ENCODE results near the gene MPPED1.

Gene MPPED1

DNA sequence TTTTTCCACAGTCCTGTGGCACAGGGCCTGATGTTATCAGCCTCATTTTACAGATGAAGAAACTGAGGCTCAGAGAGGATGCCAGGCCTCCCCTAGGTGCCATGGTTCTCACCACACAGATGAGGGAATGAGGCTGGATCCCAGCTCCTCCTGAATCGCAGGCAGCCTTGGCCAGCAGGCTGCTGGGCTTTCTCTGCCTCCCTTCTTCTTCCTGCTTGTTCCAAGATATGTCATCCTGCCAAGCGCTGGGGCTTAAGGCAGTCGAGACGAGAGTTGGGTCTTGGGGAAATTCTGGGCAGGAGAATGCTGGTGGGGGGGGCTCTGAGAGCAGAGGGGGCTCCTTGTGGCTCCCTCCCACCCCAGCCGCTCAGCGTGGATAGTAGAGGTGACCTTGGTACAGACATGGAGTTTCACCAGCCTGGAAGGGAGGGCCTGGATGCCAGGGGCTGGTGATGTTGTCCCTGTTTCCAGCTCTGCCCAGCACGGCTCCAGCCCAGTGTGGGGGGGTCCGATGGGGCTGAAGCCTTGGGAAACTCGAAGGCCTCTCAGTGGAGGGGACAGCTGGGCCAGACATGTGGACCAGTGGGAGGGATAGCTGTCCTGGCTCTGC is 16.6 kb upstream of the MPPED1 start:
- no peak overlapping the region for H3K4me3 ChIP-seq (ENCODE audit: low read length)

GRCh38 chr22:43396321-43396933 is 15.4 kb upstream of the MPPED1 start:
- Histone ChIP-seq H3K9me3 (ENCODE audit: control insufficient read depth, low read length) (no peaks in the 10 kb centered on the region), H3K27me3 (ENCODE audit: control insufficient read depth, insufficient read depth, low read length) (peaks cover 7% of the 10 kb centered on the region), H3K4me1 (ENCODE audit: control insufficient read depth, insufficient read depth, low read length) (peaks cover 7% of the 10 kb centered on the region), H3K9ac (ENCODE audit: low read length) (no peak overlapping the region), H3K36me3 (ENCODE audit: control insufficient read depth, insufficient read depth, low read length) (no peaks in the 10 kb centered on the region), H3K4me3 (ENCODE audit: low read length) (no peak overlapping the region)

More for the DNA sequence above, 16.6 kb upstream of the MPPED1 start:
- peaks cover 7% of the 10 kb centered on the region for H3K4me1 ChIP-seq (ENCODE audit: control insufficient read depth, insufficient read depth, low read length)
- no peak overlapping the region for H3K9ac ChIP-seq (ENCODE audit: low read length)
- H3K9me3 ChIP-seq (ENCODE audit: control insufficient read depth, low read length): no peaks in the 10 kb centered on the region
- no peaks in the 10 kb centered on the region for H3K36me3 ChIP-seq (ENCODE audit: control insufficient read depth, insufficient read depth, low read length)
- H3K27me3 ChIP-seq (ENCODE audit: control insufficient read depth, insufficient read depth, low read length): peaks cover 7% of the 10 kb centered on the region

DNA sequence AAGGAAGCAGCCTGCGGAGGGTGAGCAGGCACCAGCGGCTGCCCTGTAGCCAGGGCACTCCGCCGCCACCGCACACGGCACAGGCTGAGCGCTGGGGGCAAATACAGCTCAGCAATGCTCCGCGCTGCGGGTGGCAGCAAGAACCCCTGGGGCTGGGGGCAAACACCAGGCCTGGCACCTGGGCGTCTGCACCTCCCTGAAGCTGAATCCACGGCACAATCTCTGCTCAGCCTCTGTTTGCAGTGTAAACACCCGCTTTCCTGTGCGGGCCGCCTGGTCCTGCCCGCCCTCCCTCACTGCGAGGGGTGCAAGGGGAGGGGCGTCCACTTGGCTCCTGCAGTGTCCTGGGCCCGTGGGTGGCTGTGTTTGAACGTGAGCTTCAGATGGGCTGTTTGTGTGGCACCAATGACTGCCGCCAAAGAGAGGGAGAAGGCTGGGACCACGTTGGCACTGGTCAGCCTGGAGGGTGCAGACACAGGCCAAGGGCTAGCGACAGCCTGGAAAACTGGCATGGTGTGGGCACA is 14.8 kb upstream of the MPPED1 start:
- peaks cover 7% of the 10 kb centered on the region for H3K27me3 ChIP-seq (ENCODE audit: control insufficient read depth, insufficient read depth, low read length)
- no peak overlapping the region for H3K4me3 ChIP-seq (ENCODE audit: low read length)
- H3K4me1 ChIP-seq (ENCODE audit: control insufficient read depth, insufficient read depth, low read length): peaks cover 7% of the 10 kb centered on the region
- no peaks in the 10 kb centered on the region for H3K36me3 ChIP-seq (ENCODE audit: control insufficient read depth, insufficient read depth, low read length)
- H3K9ac ChIP-seq (ENCODE audit: low read length): no peak overlapping the region
- H3K9me3 ChIP-seq (ENCODE audit: control insufficient read depth, low read length): no peaks in the 10 kb centered on the region

DNA sequence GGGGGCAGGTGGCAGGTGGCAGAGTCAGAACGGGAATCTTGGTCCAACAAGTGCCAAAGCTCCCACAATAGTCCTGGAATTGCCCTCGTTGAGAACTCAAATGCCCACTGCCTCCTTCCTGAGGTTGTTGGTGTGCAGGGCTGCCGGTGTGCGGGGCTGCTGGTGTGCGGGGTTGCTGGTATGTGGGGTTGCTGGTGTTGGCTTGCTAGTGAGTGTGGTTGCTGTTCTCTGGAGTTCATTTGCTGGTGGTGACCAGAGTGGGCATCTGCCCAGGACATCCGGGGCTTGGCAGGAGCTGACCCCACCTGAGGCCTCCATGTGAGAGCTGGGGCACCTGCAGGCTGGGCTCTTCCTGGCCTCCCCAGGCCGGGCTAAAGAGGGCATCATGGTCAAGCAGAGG is 14.0 kb upstream of the MPPED1 start:
- H3K9me3 ChIP-seq (ENCODE audit: control insufficient read depth, low read length): no peaks in the 10 kb centered on the region
- no peak overlapping the region for H3K4me3 ChIP-seq (ENCODE audit: low read length)
- peaks cover 7% of the 10 kb centered on the region for H3K4me1 ChIP-seq (ENCODE audit: control insufficient read depth, insufficient read depth, low read length)
- H3K36me3 ChIP-seq (ENCODE audit: control insufficient read depth, insufficient read depth, low read length): no peaks in the 10 kb centered on the region
- H3K27me3 ChIP-seq (ENCODE audit: control insufficient read depth, insufficient read depth, low read length): peaks cover 7% of the 10 kb centered on the region
- no peak overlapping the region for H3K9ac ChIP-seq (ENCODE audit: low read length)

- Histone ChIP-seq H3K9ac (ENCODE audit: low read length) (no peak overlapping the region), H3K27me3 (ENCODE audit: control insufficient read depth, insufficient read depth, low read length) (peaks cover 7% of the 10 kb centered on the region), H3K9me3 (ENCODE audit: control insufficient read depth, low read length) (no peaks in the 10 kb centered on the region), H3K4me1 (ENCODE audit: control insufficient read depth, insufficient read depth, low read length) (peaks cover 7% of the 10 kb centered on the region), H3K4me3 (ENCODE audit: low read length) (no peak overlapping the region), H3K36me3 (ENCODE audit: control insufficient read depth, insufficient read depth, low read length) (no peaks in the 10 kb centered on the region)
Measured at GRCh38 chr22:43398246-43398645, 13.6 kb upstream of the MPPED1 start.

DNA sequence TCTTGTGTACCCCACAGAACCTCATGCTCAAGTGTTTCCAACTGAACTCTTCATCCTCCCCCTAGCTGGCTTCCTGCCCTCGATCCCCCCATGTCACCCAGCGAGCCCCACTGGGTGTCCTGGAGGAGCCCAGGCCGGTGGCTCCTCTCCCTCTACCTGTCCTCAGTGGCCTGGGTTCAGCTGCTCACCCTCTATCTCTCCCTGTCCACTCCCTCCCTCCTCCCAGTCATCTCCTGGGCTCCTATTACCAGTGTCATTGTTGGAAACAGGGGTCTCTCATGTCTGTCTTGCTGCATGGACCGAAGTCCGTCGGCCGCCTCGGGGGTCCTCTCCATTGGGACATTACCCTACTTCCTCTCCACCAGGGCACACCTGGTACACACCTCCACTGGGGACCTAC is 12.9 kb upstream of the MPPED1 start:
- no peaks in the 10 kb centered on the region for H3K36me3 ChIP-seq (ENCODE audit: control insufficient read depth, insufficient read depth, low read length)
- no peak overlapping the region for H3K9ac ChIP-seq (ENCODE audit: low read length)
- no peak overlapping the region for H3K4me3 ChIP-seq (ENCODE audit: low read length)
- H3K9me3 ChIP-seq (ENCODE audit: control insufficient read depth, low read length): no peaks in the 10 kb centered on the region
- H3K4me1 ChIP-seq (ENCODE audit: control insufficient read depth, insufficient read depth, low read length): peaks cover 7% of the 10 kb centered on the region
- H3K27me3 ChIP-seq (ENCODE audit: control insufficient read depth, insufficient read depth, low read length): peaks cover 7% of the 10 kb centered on the region

DNA sequence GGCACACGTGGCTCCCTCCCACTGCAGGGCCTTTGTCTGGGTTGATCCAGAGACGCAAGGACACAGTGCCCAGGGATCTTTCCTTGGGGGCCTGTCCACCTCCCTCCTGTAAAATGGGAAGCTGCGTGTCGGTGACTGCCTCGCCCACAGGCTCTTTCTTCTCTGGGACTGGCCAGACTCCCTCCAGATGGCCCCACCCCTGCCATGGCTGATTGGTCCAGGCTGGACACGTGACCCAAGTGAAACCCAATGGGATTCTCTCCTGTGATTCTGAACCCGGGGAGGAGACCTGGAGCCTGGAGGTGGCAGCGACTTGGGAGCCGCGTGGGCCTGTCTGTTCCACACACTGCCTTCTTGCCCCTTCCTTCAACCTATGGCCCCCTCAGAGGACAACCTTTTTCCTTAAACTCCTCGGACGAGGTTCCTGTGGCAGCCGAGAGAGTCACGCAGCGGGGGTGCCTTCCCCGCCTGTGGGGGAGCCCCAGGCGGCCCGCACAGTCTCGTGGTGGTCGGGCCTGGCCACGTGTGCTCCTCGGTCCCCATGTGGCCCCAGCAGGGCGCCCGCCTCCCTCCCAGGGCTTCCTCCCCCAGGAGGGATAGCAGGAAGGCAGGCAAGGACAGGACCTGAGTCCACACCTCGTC is 12.4 kb upstream of the MPPED1 start:
- Histone ChIP-seq H3K36me3 (ENCODE audit: control insufficient read depth, insufficient read depth, low read length) (no peaks in the 10 kb centered on the region), H3K9me3 (ENCODE audit: control insufficient read depth, low read length) (no peaks in the 10 kb centered on the region), H3K27me3 (ENCODE audit: control insufficient read depth, insufficient read depth, low read length) (peaks cover 7% of the 10 kb centered on the region), H3K4me1 (ENCODE audit: control insufficient read depth, insufficient read depth, low read length) (peaks cover 7% of the 10 kb centered on the region), H3K9ac (ENCODE audit: low read length) (no peak overlapping the region), H3K4me3 (ENCODE audit: low read length) (no peak overlapping the region)

- peaks cover 7% of the 10 kb centered on the region for H3K4me1 ChIP-seq (ENCODE audit: control insufficient read depth, insufficient read depth, low read length)
- H3K36me3 ChIP-seq (ENCODE audit: control insufficient read depth, insufficient read depth, low read length): no peaks in the 10 kb centered on the region
- peaks cover 7% of the 10 kb centered on the region for H3K27me3 ChIP-seq (ENCODE audit: control insufficient read depth, insufficient read depth, low read length)
- no peak overlapping the region for H3K4me3 ChIP-seq (ENCODE audit: low read length)
- no peak overlapping the region for H3K9ac ChIP-seq (ENCODE audit: low read length)
- H3K9me3 ChIP-seq (ENCODE audit: control insufficient read depth, low read length): no peaks in the 10 kb centered on the region
Measured at GRCh38 chr22:43399980-43400358, 11.8 kb upstream of the MPPED1 start.

DNA sequence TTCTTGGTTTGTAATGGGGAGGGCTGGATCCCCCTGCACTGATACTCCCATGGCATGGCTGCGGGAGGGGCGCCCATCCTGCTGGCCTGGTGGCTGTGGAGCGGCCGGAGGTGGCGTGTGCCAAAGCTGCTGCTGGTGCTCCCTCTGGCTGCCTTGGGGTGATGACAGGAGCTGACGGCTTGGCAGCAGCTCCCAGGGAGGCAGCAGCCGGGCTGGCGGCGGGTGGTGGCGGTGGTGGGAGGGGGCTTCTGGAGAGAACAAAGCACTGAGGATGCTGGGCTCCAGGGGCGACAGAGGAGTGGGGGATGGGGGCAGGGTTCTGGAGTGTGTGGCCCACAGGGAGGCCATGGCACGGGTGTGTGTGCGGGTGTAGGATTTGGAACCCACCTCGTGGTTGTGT is 11.4 kb upstream of the MPPED1 start:
- Histone ChIP-seq H3K9me3 (ENCODE audit: control insufficient read depth, low read length) (no peaks in the 10 kb centered on the region), H3K4me3 (ENCODE audit: low read length) (no peak overlapping the region), H3K27me3 (ENCODE audit: control insufficient read depth, insufficient read depth, low read length) (peaks cover 7% of the 10 kb centered on the region), H3K9ac (ENCODE audit: low read length) (no peak overlapping the region), H3K36me3 (ENCODE audit: control insufficient read depth, insufficient read depth, low read length) (no peaks in the 10 kb centered on the region), H3K4me1 (ENCODE audit: control insufficient read depth, insufficient read depth, low read length) (peaks cover 7% of the 10 kb centered on the region)

GRCh38 chr22:43401233-43401632 is 10.6 kb upstream of the MPPED1 start:
- H3K27me3 ChIP-seq (ENCODE audit: control insufficient read depth, insufficient read depth, low read length): peaks cover 7% of the 10 kb centered on the region
- H3K4me1 ChIP-seq (ENCODE audit: control insufficient read depth, insufficient read depth, low read length): peaks cover 7% of the 10 kb centered on the region
- no peaks in the 10 kb centered on the region for H3K9me3 ChIP-seq (ENCODE audit: control insufficient read depth, low read length)
- H3K36me3 ChIP-seq (ENCODE audit: control insufficient read depth, insufficient read depth, low read length): no peaks in the 10 kb centered on the region
- no peak overlapping the region for H3K9ac ChIP-seq (ENCODE audit: low read length)
- H3K4me3 ChIP-seq (ENCODE audit: low read length): no peak overlapping the region

GRCh38 chr22:43401661-43402060 is 10.2 kb upstream of the MPPED1 start:
- Histone ChIP-seq H3K9ac (ENCODE audit: low read length) (no peak overlapping the region), H3K4me3 (ENCODE audit: low read length) (no peak overlapping the region), H3K4me1 (ENCODE audit: control insufficient read depth, insufficient read depth, low read length) (peaks cover 6% of the 10 kb centered on the region), H3K9me3 (ENCODE audit: control insufficient read depth, low read length) (no peaks in the 10 kb centered on the region), H3K27me3 (ENCODE audit: control insufficient read depth, insufficient read depth, low read length) (peaks cover 3% of the 10 kb centered on the region), H3K36me3 (ENCODE audit: control insufficient read depth, insufficient read depth, low read length) (no peaks in the 10 kb centered on the region)

DNA sequence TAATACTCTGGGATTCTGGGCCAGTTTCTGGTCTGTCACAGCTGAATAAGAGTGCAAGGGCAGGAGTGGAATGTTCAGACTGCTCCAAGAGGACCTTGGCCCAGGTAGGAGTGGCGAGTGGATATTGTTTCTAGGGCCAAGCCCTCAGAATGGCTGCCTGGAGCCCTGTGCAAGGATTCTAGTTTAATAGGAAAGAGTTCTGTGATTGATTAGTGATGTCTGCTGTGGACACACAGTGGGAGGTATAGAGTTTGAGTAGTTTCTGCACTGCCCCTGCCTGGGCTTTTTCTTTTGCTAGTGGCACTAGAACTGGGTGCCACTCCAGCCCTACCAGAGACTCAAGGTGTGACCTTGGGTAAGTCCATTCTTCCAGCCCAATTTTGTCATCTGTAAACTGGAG is 9.7 kb upstream of the MPPED1 start:
- H3K4me3 ChIP-seq (ENCODE audit: low read length): no peak overlapping the region
- peaks cover 2% of the 10 kb centered on the region for H3K27me3 ChIP-seq (ENCODE audit: control insufficient read depth, insufficient read depth, low read length)
- H3K9ac ChIP-seq (ENCODE audit: low read length): no peak overlapping the region
- H3K4me1 ChIP-seq (ENCODE audit: control insufficient read depth, insufficient read depth, low read length): peaks cover under 1% of the 10 kb centered on the region
- no peaks in the 10 kb centered on the region for H3K36me3 ChIP-seq (ENCODE audit: control insufficient read depth, insufficient read depth, low read length)
- H3K9me3 ChIP-seq (ENCODE audit: control insufficient read depth, low read length): no peaks in the 10 kb centered on the region
